Testis (tissue), 2 donors: ENCODE results near the gene PRKN.

ENCODE experiments used
- POLR2A ChIP-seq: fragments of 450-650 bp; IDR thresholded peaks from one replicate; pipeline ENCODE4 v1.6.1; 2017; ENCODE audit warnings: antibody characterized with exemption, mild to moderate bottlenecking, moderate library complexity
- TF ChIP-seq, protein P1 (sequence below), 3 experiments: fragments of 450-650 bp in 2 of 3; fragments of 200-600 bp in 1 of 3; sonication (generic) in 1 of 3; IDR thresholded peaks; one replicate each; pipeline ENCODE4 v1.5.1; 2016 to 2019; ENCODE audit warnings: antibody characterized with exemption in 3 of 3, mild to moderate bottlenecking in 2 of 3, moderate library complexity in 1 of 3

DNA sequence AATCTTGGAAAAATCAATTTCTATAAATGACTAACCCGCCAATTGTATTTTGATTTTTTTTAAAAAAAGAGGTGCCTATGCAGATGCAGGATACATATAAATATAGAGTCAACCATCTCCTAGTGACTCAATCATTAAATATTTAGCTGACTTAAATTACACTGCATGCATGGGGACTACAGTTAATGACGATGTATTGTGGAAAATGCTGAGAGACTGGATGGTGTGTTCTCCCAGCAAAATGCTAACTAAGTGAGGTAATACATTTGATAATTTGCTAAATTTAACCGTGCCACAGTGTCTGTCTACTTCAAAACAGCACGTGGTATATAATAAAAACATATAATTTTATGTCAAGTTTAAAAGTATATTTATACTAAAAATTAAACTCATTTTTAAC, 341.6 kb downstream of the PRKN start:
- TF ChIP-seq, protein P1, sequence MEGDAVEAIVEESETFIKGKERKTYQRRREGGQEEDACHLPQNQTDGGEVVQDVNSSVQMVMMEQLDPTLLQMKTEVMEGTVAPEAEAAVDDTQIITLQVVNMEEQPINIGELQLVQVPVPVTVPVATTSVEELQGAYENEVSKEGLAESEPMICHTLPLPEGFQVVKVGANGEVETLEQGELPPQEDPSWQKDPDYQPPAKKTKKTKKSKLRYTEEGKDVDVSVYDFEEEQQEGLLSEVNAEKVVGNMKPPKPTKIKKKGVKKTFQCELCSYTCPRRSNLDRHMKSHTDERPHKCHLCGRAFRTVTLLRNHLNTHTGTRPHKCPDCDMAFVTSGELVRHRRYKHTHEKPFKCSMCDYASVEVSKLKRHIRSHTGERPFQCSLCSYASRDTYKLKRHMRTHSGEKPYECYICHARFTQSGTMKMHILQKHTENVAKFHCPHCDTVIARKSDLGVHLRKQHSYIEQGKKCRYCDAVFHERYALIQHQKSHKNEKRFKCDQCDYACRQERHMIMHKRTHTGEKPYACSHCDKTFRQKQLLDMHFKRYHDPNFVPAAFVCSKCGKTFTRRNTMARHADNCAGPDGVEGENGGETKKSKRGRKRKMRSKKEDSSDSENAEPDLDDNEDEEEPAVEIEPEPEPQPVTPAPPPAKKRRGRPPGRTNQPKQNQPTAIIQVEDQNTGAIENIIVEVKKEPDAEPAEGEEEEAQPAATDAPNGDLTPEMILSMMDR (IDR thresholded peaks at IDR 0.05): no peak
- no peak for TF ChIP-seq POLR2A
